Heart left ventricle (tissue), 16 donors: ENCODE data around the gene FMNL1. TPM values are rescaled to one million over a fixed set of nuclear protein-coding genes. Genes with fewer than 3 reads are reported as not detected.

Source experiments
- ATAC-seq, 4 donors: fragments of 200-7000 bp; cut with Tn5 transposase; one replicate each; pipeline ENCODE4 v1.9.1; 2020 to 2022; ENCODE audit warnings: moderate library complexity in 4 of 4, mild to moderate bottlenecking in 3 of 4, moderate number of reproducible peaks in 1 of 4
- DNase-seq, 5 donors: peaks; one replicate each; pipeline ENCODE4 v3.0.0-alpha.2; 2020
- H3K27ac ChIP-seq, 12 donors: fragments of 200-600 bp; sonication (generic) in 4 of 12; one replicate each; pipeline versions ENCODE4 v1.5.0 to v1.8.0; 2016 to 2022; ENCODE audit warnings: mild to moderate bottlenecking in 2 of 12
- H3K27me3 ChIP-seq, 9 donors: fragments of 200-600 bp; sonication (generic) in 2 of 9; one replicate each; pipeline versions ENCODE4 v1.5.1 to v1.8.0; 2016 to 2022; ENCODE audit warnings: mild to moderate bottlenecking in 3 of 9
- H3K36me3 ChIP-seq, 9 donors: fragments of 200-600 bp; sonication (generic) in 2 of 9; one replicate each; pipeline versions ENCODE4 v1.5.0 to v1.8.0; 2018 to 2022; ENCODE audit warnings: mild to moderate bottlenecking in 2 of 9
- H3K4me1 ChIP-seq, 12 donors: fragments of 200-600 bp; sonication (generic) in 4 of 12; one replicate each; pipeline versions ENCODE4 v1.5.0 to v1.8.0; 2016 to 2022; ENCODE audit warnings: mild to moderate bottlenecking in 3 of 12
- H3K4me3 ChIP-seq, 12 donors: fragments of 200-600 bp; sonication (generic) in 4 of 12; one replicate each; pipeline versions ENCODE4 v1.5.0 to v1.8.0; 2017 to 2022; ENCODE audit warnings: mild to moderate bottlenecking in 9 of 12, moderate library complexity in 4 of 12
- H3K9me3 ChIP-seq, 12 donors: fragments of 200-600 bp; sonication (generic) in 4 of 12; one replicate each; pipeline versions ENCODE4 v1.5.0 to v1.8.0; 2016 to 2022; ENCODE audit warnings: mild to moderate bottlenecking in 1 of 12
- CTCF ChIP-seq, 12 donors: fragments of 200-600 bp; sonication (generic) in 4 of 12; IDR thresholded peaks; one replicate each; pipeline versions ENCODE4 v1.5.0 to v1.8.0; 2018 to 2022; ENCODE audit warnings: antibody characterized with exemption in 12 of 12, mild to moderate bottlenecking in 5 of 12
- POLR2A ChIP-seq, 2 donors: fragments of 450-650 bp; IDR thresholded peaks; one replicate each; pipeline ENCODE4 v1.6.1; 2017; ENCODE audit warnings: antibody characterized with exemption in 2 of 2, mild to moderate bottlenecking in 2 of 2, moderate library complexity in 2 of 2
- WGBS, 4 donors: extraction: QIAGEN DNeasy Blood & Tissue Kit in 2 of 4; methylation state at CpG; one replicate each; pipeline versions ENCODE4 v1.1.5 to v1.1.7; 2013 to 2018; 5-methylcytosine and 5-hydroxymethylcytosine counted together
- intact Hi-C, 10 donors: fragments of 100-400 bp; cut with DNase I; formaldehyde crosslinking; loops; one replicate each; pipeline versions ENCODE4 v1.11.1 to v1.14.2; 2022
- polyA plus RNA-seq, 2 donors: library from polyadenylated mRNA; stranded (reverse); fragments of 200-250 nt; gene quantifications; one replicate each; pipeline ENCODE4 v1.2.3, GENCODE V29; 2013
- total RNA-seq, 9 donors: library from RNA; depleted of rRNA in 2 of 9; stranded (reverse); fragments of >200 nt in 2 of 9; fragmentation: NEBNext Ultra II Directional in 3 of 9; extraction: Animal tissue kit (Norgen Biotek cat#: 25700) in 3 of 9; gene quantifications; one replicate each; pipeline versions ENCODE4 v1.1.0 to v1.2.4, GENCODE V29; 2016 to 2023
- donor health status: ischemic (EF 13 %, LVEDD 7.1; RV severe dilation, severe dysfunction).
- donor health status: healthy with polysubstance abuse.
- donor health status: DM: no; HTN: yes; CAD: no.
- donor health status: DM: no; HTN: no; CAD: no.
- donor health status: ischemic (EF 25% LVEDD 6.9; RV normal size, moderate dysfunction).
- donor health status: ischemic (EF 25% LVEDD 5.7; RV mildly dilated, moderate dysfunction).
- donor health status: healthy.
- donor health status: DM: yes; HTN: yes; CAD: no.
- donor health status: ischemic (EF 35%, LVEDD 5.7; RV mildly dilated, moderate dysfunction).
- donor health status: nonischemic (EF 11% LVEDD 7.7; RV severe dilation, severe dysfunction).
- donor health status: DM: yes; HTN: yes; CAD: no.
- donor health status: PGD.
- donor health status: ischemic (EF 29% LVEDD 5.4; RV normal size, mild dysfunction).
- donor health status: nonischemic (EF 23%, LVEDD 6.1; RV moderate dilation, normal function).

The FMNL1 gene
- total and polyA plus RNA-seq, 11 donors: 5.4 to 52.8 (median 8.7) TPM

GRCh38 chr17:45234641-45235415, 13.1 kb downstream of the FMNL1 start:
- no peak overlapping the region for H3K4me3 ChIP-seq
- ATAC-seq (no peak), DNase-seq (no peak)
- 33 to 64% (median 50%) methylated on average over 5 to 6 of the region's 6 CpGs for WGBS, 4 donors
- H3K27me3 ChIP-seq: no peaks in the 10 kb centered on the region
- H3K4me1 ChIP-seq: peaks cover 0 to 37% (median 13%) of the 10 kb centered on the region in 12 donors
- H3K27ac ChIP-seq: peak overlapping the region in 1 of 12 donors; percentile 18
- no peaks in the 10 kb centered on the region for H3K9me3 ChIP-seq
- intact Hi-C loops: loop anchor here in 4 of 10 donors (1.0 to 2.0 kb wide), 3 partner anchors 12 to 16 kb away; partner anchors contain the start of gene FMNL1 (in 1 of the 4)
- TF ChIP-seq POLR2A (IDR thresholded peaks at IDR 0.05): no peak
- TF ChIP-seq CTCF (IDR thresholded peaks at IDR 0.05): peak in 5 of 12 donors; percentile 14 to 32 (median 16)
- H3K36me3 ChIP-seq: peaks cover 0 to 75% (median 3%) of the 10 kb centered on the region in 9 donors

GRCh38 chr17:45235416-45236281, 14.0 kb downstream of the FMNL1 start:
- no peak for TF ChIP-seq POLR2A (IDR thresholded peaks at IDR 0.05)
- peak; percentile 69 to 83 (median 77) for TF ChIP-seq CTCF (IDR thresholded peaks at IDR 0.05)
- ATAC-seq: peak; percentile 29 to 64 (median 47)
- Histone ChIP-seq H3K27me3 (no peaks in the 10 kb centered on the region), H3K36me3 (peaks cover 0 to 83% (median 3%) of the 10 kb centered on the region in 9 donors), H3K27ac (peak overlapping the region in 1 of 12 donors; percentile 18), H3K4me3 (no peak overlapping the region), H3K4me1 (peaks cover 0 to 32% (median 6%) of the 10 kb centered on the region in 12 donors), H3K9me3 (no peaks in the 10 kb centered on the region)
- peak in 4 of 5 donors; percentile 72 to 85 (median 78) for DNase-seq
- WGBS, 4 donors: 64 to 72% (median 68%) methylated on average over 20 of the region's 20 CpGs
- intact Hi-C loops: loop anchor here in 4 of 10 donors (1.0 to 2.0 kb wide), 3 partner anchors 12 to 16 kb away; partner anchors contain the start of gene FMNL1 (in 1 of the 4)

GRCh38 chr17:45236282-45236606, 14.6 kb downstream of the FMNL1 start:
- TF ChIP-seq CTCF (IDR thresholded peaks at IDR 0.05): no peak
- TF ChIP-seq POLR2A (IDR thresholded peaks at IDR 0.05): no peak
- WGBS, 4 donors: 89 to 95% (median 90%) methylated on average over 3 to 5 of the region's 5 CpGs
- Histone ChIP-seq H3K36me3 (peaks cover 0 to 89% (median 3%) of the 10 kb centered on the region in 9 donors), H3K9me3 (no peaks in the 10 kb centered on the region), H3K4me1 (peaks cover 0 to 26% (median 2%) of the 10 kb centered on the region in 12 donors), H3K4me3 (no peak overlapping the region), H3K27ac (no peak overlapping the region), H3K27me3 (no peaks in the 10 kb centered on the region)
- DNase-seq: no peak
- intact Hi-C loops: no loop called here
- ATAC-seq: no peak

- H3K27me3 ChIP-seq: no peaks in the 10 kb centered on the region
- H3K36me3 ChIP-seq: peaks cover 0 to 92% (median 3%) of the 10 kb centered on the region in 9 donors
- intact Hi-C loops: no loop called here
- ATAC-seq (no peak), DNase-seq (no peak)
- H3K4me1 ChIP-seq: peaks cover 0 to 15% (median 2%) of the 10 kb centered on the region in 12 donors
- no peak overlapping the region for H3K4me3 ChIP-seq
- no peak overlapping the region for H3K27ac ChIP-seq
- 94 to 100% (median 99%) methylated on average over 2 of the region's 2 CpGs for WGBS, 4 donors
- TF ChIP-seq POLR2A (IDR thresholded peaks at IDR 0.05) (no peak), CTCF (IDR thresholded peaks at IDR 0.05) (no peak)
- H3K9me3 ChIP-seq: no peaks in the 10 kb centered on the region
These were observed 16.0 kb downstream of the FMNL1 start for GRCh38 chr17:45237686-45238085.
